ENCODE results near the gene PIK3R5.
"Not testable (repeated sequence)": the region's sequence is repeated elsewhere in the genome, so short reads cannot be mapped to it uniquely, and the experiment has no call there.

PIK3R5 gene, protein sequence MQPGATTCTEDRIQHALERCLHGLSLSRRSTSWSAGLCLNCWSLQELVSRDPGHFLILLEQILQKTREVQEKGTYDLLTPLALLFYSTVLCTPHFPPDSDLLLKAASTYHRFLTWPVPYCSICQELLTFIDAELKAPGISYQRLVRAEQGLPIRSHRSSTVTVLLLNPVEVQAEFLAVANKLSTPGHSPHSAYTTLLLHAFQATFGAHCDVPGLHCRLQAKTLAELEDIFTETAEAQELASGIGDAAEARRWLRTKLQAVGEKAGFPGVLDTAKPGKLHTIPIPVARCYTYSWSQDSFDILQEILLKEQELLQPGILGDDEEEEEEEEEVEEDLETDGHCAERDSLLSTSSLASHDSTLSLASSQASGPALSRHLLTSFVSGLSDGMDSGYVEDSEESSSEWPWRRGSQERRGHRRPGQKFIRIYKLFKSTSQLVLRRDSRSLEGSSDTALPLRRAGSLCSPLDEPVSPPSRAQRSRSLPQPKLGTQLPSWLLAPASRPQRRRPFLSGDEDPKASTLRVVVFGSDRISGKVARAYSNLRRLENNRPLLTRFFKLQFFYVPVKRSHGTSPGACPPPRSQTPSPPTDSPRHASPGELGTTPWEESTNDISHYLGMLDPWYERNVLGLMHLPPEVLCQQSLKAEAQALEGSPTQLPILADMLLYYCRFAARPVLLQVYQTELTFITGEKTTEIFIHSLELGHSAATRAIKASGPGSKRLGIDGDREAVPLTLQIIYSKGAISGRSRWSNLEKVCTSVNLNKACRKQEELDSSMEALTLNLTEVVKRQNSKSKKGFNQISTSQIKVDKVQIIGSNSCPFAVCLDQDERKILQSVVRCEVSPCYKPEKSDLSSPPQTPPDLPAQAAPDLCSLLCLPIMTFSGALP

DNA sequence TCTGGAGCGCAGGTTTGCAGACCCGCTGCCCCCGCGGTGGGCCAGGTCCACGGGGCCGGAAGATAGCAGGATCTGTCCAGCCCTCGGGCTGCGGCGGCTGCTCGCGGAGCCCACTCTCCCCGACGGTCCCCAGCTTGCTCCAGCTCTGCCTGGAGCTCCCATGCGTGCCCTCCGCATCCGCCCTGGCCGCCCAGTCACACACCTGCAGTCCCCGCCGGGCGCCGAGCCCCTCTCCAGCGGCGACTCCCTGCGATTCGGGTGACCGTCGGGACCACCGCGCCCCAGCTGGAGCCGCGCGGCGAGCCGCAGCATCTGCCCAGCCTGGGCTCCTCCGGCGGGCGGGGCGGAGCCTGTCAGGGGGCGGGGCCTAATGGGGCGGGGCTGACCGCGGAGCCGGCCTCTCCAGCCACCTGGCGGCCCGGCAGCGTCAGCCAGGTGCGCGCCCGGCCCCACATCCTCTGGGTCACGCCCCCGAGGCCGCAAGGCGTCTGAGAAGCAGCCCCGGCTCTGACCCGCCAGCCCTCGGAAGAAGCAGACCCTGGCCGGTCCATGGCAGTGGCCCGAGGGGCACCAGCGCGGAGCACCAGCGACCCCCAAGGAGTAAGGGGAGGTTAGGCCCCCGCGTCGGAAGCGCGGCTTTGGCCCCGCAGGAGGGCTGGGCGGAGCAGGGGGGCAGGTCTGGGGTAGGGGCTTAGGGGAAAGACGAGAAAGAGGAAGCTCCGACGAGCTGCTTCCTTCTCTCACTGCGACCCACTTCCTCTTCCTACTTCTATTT lies at the start of gene PIK3R5:
Gene PIK3R5 (minus strand): TSS at position 314 of the 775 bp plus-strand sequence. CDS start 54,213 bp downstream, outside the sequence.
- peak; percentile 88 to 94 for DNase-seq

DNA sequence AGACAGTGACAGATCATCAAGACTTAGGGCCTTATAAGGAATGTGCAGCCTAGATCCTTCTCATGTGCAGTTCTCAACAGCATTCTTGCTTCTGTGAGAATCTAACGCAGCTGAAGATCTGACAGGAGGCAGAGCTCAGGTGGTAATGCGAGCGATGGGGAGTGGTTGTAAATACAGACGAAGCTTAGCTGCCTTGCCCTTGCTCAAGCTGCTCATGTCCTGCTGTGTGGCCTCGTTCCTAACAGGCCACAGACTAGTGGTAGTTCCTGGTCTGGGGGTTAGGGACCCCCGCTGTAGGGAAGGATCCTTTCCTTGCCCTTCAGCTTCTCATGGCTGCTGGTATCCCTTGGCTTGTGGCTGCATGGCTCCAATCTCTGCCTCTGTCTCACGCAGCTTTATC lies 45.5 kb upstream of the PIK3R5 start:
- DNase-seq, result no peak

DNA sequence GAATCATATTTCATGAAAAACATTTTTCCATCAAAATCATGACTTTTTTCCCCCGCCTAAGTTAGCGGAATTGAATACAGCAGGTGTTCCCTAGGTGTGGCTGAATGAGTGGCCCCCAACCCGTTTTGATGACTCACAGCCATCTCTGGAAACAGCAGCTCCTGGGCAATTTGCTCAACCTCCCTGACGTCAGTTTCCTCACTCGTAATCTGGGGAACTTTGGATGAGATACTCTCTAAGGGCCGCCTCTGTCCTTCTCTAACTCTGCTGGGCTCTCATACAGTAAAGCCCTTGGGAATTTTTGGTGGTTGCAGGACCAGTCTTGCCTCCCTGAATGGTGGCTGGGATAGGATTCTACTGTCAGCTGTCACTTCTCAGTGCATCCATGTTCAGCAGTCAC lies 44.2 kb upstream of the PIK3R5 start:
- DNase-seq, result no peak

DNA sequence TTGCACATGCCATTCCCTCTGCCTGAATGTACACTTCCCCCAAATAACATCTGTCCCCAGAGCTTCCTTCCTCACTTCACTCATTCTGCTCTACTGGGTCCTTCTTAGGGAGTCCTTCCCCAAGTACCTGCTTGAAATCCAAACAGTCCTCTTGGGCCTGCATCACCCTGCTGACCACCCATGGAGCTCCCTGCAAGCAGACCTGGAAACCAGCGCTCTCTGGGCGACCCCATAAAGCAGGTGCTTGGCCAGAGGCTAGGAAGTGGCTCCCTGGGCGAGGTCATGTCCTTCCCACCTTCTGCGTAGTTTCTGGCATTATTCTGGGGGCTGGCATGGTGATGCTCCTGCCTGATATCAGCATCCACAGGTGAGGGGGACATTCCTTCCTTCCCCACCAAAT lies 43.6 kb upstream of the PIK3R5 start:
- no peak for DNase-seq

DNA sequence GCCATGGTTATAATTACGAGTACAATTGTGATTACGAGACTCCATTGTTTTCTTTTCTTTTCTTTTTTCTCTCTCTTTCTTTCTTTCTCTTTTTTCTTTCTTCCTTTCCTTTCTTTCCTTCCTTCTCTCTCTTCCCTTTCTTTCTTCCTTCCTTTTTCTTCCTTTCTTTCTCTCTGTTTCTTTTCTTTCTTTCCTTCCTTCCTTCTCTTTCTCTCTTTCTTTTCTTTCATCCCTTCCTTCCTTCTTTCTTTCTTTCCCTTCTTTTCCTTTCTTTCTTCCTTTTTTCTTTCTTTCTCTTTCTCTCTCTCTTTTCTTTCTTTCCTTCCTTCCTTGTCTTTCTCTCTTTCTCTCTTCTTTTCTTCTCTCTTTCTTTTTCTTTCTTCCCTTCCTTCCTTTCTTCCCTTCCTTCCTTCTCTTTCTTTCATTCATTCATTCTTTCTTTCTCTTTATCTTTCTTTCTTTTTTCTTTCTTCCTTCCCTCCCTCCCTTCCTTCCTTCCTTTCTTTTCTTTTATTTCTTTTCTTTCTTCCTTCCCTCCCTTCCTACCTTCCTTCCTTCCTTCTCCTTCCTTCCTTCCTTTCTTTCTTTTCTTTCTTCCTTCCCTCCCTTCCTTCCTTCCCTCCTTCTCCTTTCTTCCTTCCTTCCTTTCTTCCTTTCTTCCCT lies 41.7 kb upstream of the PIK3R5 start:
- DNase-seq, result no peak

DNA sequence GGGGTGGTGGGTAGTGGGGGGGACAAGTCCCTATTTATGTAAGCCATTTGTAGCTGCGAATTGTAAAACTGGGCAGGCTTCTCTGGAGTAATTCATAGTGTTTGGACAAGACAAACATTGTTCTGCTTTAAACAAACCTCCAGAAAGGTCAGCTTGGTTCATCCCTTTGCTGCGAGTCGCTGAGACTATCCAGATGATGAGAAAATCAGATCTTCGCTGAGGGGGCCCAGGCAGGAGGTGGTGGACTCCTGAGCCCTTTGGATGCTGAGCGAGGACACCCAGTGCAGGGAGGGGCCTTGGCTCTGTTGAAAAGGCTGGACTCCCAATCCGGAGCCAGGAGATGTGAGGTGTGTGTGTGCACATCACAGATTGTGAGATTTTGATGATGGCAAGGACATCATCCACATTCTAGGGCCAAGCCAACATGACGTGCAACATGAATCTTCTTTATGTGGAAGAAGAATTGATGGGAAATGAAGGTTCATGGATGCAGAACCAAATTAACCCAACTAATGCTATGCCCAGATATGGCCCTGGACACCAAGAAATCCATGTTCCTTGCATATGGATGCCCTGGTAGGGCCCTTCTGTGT lies 40.8 kb upstream of the PIK3R5 start:
- DNase-seq, result no peak

DNA sequence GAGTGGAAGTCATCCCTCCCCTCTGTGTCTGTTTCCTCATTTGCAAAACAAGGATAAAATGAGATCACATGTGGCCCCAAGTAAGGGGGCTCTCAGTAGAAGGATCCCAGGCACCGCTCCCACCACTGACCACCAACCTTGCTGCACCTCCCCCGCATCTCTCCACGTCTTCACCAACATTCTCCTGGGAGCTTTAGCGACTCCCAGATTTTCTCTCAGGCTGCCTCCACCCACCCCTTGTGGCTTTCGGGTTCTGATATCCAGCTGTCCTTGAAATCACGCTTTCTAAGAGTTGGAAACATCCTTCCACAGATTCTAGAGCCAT lies 39.4 kb upstream of the PIK3R5 start:
- DNase-seq, result no peak

DNA sequence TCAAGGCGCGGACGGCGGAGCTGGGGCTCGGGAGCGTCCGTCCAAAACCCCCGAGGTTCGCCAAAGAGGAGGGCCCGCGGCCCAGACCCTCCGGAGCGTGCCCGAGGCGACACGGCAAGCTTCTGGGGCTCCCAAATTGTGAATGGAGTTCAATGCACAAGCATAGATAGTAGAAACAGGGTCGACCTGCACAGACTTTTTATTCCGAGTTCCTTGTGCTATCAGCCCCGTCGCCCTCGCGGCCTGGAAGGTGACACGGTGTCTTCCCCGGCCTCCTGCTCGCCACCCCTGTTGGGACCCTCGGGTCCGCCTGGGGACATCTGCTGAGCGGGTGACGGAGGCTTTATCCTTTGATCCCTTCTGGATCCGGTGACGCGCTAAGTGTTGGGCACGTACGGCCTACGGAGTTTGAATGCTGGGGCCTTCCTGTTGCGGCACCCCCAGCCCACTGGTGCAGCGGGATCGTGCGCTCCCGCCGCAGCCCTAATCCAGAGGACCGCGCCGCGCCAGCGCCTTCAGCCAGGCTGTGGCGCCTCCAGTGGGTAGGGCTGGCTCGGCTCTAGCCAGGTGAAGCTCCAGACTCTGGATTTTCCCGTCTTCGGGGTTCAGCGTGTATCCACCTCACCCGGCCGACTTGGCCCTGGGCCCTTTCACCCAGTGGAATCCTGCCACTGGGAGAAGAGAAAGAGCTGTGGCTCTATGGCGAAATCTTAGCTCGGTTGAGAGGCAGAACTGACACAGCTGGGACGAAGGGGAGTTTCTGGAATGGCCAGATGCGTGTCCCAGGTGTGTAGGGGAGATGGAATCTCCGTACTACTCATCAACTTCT lies 38.8 kb upstream of the PIK3R5 start:
- no peak for DNase-seq

DNA sequence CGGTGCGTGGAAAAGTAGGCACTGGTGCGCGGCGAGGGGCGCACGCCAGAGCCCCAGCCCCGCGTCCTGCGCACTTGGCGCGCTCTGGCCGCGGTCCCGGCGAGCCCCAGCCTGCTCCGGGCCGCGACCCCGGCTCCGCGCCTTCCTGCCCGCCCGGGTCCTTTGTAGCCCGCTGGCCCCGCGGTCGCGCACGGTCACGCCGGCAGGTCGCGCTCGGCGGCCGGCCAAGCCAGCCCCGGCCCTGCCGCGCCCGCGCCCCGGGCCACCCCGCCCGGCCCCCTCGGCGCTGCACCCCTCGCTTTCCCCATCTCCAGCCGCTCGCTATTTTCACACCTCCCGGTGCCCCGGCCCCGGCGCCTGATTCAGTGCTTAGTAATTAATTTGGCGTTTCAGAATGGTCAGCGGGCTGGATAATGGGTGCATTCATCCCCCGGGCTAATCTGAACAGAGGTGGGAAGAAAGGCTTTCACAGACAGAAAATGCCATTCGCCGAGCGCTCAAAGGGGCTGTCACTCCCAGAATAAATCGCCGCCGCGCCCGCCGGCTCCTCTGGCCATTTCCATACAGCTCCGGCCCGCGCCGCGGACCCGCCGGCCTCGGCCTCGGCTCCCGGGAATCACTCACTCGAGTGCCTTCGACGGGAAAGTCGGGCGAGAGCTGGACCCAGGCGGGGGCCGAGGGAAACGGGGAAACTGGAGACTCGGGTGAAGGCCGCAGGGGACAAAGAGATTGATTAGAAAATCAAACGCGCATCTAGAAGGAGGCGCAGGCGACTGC lies 38.0 kb upstream of the PIK3R5 start:
- no peak for DNase-seq

DNA sequence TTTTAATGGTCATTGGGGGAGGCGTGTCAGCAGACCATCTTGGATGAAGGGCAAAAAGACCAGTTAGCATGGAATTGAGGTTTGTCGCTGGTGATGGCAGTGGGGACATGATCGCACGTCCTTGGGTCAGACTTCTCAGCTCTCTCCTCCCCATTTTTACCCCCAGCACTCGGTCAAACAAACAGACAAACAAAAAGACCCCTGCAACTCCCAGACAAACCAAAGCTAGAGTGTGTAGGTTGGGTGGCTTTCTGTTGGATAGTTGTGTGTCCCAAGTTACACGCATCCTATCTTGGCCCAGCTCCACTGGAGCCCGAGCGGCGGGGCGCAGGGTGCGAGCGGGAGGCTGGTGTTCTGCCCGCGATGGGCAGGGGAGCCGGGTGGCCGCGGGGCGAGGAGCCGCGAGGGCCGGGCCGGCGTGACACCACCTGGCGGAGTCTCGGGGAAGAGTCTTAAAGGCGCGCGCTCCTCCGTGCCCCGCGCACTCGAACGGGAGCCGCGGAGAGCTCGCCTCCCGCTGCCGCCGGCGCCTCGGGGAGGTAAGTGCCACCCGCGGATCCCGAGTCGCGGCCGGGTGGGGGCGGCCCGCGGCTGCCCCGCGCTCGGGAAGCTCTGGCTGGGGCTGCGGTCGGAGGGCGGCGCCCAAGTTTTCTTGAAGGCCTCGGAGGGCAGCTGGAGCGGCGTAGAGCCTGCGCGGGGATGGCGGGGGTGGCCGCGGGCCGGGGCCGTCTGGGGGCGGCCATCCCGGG lies 37.3 kb upstream of the PIK3R5 start:
- peak in 1 of 2 donors; percentile 28 for DNase-seq

DNA sequence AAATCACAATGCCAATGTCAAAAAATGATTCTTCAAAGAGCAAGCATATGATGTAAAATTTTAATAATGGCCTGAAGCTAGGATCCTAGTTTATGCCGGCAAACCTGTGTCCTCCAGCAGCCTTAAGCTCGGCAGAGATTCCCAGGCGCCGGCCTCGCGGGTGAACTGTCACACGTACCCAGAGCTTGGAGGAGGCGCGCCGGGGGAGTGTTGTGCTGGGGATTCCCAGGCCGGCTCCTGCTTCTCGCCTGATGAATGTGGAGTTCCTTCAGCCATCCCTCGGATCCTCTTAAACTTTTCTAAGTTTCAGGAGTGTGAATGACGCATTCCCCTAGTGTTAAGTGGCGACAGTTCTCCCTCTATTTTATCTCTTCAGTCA lies 36.7 kb upstream of the PIK3R5 start:
- no peak for DNase-seq

DNA sequence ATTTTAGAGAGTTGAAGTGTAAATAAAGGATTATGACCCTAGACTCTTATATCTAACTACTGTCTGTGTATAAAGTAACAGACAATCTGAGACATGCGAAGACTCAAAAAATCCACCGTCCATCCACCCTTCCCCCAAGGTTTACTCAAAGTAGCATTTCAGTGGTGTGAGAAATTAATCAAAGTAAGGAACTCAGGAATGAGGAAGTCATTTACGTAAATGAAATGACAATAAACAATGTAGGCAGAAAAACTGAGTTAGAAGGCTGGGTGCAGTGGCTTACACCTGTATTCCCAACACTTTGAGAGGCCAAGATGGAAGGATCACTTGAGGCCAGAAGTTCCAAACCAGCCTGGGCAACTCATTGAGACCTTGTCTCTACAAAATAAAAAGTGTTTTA lies 36.1 kb upstream of the PIK3R5 start:
- peak in 1 of 2 donors; percentile 26 for DNase-seq

DNA sequence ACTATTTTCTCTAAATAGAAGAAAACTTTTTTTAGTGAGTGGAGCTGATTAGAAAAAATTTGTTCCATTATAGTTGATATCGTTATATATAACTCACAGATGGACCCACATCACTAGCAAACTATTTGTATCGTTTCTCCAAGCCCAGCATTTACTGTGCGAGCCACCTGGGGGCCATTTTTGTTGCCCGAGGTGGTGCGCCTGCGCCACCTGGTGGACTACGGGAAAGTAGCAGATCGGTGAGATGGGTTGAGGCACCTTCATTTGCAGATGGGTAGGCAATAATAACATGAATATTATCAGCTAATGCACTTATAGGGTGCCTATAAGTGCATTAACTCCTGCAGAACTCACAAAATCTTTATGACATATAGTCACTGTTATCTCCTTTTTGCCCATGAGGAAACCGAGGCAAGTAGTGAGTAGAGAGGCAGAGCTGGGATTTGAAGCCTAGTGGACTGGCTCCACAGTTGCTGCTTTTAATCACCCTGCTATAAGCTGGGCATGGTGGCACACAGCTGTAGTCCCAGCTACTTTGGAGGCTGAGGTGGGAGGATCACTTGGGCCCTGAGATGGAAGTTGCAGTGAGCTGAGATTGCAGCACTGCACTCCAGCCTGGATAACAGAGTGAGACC lies 32.6 kb upstream of the PIK3R5 start:
- DNase-seq, result peak; percentile 30 to 66

DNA sequence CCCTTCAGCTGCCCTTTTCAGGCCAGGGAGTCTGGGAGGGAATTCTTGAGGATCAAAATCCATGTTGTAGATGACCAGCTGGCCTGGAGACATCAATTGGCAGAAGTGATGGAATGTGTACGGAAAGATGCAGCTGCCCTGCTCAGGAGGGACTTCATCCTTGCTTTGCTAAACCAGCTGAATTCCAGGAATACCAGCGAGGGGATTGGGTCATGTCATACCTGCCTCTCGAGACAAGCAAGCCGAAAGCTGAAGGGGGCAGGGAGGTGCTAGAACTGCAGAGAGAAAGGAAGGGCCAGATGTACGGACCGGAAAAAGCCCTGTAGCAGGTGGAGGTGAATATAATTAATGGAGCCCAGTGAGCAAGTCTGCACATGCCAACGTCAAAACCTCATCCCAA lies 30.2 kb upstream of the PIK3R5 start:
- DNase-seq, result no peak

DNA sequence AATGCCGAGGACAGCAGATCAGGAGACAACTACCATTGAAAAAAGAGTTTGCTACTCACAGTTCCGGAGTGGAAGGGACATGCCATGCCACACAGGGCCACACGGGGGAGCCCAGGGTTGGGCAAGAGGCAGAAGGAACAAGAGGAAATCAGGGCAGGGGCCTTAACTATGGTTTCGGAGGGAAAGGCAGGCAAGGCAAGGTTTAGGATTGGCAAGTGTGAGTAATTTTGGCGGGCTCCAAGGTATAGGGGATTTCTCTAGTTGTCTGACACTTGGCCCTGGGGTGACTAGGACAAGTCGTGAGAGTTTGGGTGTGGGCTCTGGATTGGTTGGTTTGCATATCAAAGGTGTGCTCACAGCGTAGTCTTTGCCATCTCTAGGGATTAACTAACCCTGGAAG lies 28.8 kb upstream of the PIK3R5 start:
- DNase-seq, result peak in 1 of 2 donors; percentile 10

DNA sequence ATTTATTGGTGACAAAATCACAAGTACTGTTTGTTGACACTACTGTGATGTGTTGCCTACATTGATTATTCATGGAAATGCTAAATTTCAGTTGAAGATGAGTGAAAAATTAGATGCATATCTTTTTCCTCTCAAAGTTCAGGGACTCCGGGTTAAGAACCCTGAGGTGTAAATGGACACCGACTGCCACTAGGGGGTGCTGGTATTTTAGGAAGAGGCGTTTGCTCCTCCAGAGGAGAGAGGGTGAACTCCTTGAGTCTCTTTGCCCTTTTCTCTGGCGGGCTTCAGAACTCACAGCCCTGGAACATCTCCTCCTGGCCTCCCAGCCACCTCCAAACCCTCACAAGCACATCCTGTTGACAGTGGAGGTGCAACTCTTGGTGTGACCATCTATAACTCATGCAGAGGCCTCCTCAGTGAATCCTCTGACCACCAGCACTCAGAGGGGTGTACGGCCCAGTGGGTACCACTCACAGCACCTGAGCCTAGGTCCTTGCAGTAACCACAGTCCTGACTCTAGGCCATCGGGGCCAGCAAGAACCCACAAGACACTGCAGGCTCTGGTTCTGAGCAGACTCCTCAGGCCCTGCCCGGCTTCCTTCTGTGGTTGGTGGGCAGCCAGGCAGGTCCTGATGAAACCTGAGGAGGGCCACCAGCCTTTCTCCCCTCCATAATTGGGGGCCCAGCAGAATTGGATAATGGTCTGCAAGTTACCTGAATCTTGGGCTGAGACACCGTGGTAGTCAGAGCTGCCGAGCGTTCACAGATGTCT lies 26.2 kb upstream of the PIK3R5 start:
- peak; percentile 14 to 64 for DNase-seq

DNA sequence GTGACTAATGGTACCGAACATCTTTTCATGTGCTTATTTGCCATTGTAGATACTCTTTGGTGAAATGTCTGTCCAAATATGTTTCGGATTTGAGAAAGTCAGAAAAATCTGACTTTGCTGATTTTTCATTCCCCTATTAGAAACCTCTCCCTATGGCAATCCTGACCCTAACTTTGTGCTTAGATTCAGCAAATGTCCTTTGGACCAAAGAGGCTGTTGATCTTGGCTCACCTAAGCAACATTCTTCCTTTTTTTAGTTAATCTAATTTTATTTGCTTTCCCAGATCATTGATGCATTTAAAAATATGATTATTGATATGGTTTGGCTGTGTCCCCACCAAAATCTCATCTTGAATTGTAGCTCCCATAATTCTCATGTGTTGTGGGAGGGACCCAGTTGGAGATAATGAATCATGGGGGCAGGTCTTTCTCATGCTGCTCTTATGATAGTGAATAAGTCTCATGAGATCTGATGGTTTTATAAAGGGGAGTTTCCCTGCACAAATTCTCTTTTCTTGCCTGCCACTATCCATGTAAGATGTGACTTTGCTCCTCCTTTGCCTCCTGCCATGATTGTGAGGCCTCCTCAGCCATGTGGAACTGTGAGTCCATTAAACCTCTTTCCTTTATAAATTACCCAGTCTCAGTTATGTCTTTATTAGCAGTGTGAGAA lies 22.9 kb upstream of the PIK3R5 start:
- DNase-seq, result not testable (repeated sequence)

DNA sequence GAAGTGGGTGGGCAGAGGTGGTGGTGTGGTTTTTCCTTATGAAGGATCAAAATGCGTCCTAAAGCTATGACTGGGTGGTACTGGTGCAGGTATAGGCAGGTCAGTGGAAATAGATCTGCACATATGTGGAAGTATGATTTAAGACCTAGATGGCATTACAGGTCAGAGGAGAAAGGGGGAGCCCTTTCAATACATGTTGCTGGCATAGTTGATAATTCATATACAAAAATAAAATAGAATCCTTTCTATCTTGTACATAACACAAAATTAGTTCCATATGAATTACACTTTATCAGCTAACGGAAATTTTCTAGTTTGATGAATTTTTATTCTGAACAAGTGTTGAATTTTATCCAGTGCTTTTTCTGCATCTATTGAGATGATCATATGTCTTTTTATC lies 20.8 kb upstream of the PIK3R5 start:
- no peak for DNase-seq
